B cell (primary cell): ENCODE results near the gene CPSF6. TPM values are rescaled to one million over a fixed set of nuclear protein-coding genes. Genes with fewer than 3 reads are reported as not detected.
A peak's percentile ranks its signal among the peaks of the same experiment; 100 is the strongest.

Experiments used
- ATAC-seq: fragments of 200-7000 bp; cut with Tn5 transposase; one replicate; pipeline ENCODE4 v1.10.0; 2021; ENCODE audit warnings: low read depth, mild to moderate bottlenecking, moderate number of reproducible peaks, moderate library complexity
- CTCF ChIA-PET: fragments of 350-600 bp; sonication (Branson Sonifier 250); formaldehyde crosslinking; loops from one replicate; lab custom pipeline; 2021; ENCODE audit warnings: antibody characterized with exemption, inconsistent platforms; lab: Charles Lee
- POLR2A ChIA-PET: fragments of 350-600 bp; sonication (Branson Sonifier 250); formaldehyde crosslinking; loops from one replicate; lab custom pipeline; 2021; ENCODE audit warnings: antibody characterized with exemption; lab: Charles Lee
- DNase-seq: peaks from one replicate; pipeline ENCODE4 v3.0.0; 2013
- H2AFZ ChIP-seq: 2 replicates; pipeline ENCODE4 v1.6.1; 2012; ENCODE audit warnings: mild to moderate bottlenecking, low read depth, low read length; ENCODE audit not compliant: insufficient read depth, poor library complexity, severe bottlenecking
- H3K27ac ChIP-seq, 2 donors: 1 replicate in 1 of 2; 2 replicates in 1 of 2; pipeline ENCODE4 v1.5.1; 2012 to 2013; ENCODE audit warnings: low read length in 2 of 2, mild to moderate bottlenecking in 2 of 2, moderate library complexity in 1 of 2
- H3K27me3 ChIP-seq, 4 experiments: fragments of 200-600 bp in 1 of 4; sonication (generic) in 1 of 4; replicated peaks in 1 of 4; 1 replicate in 2 of 4; 2 replicates in 2 of 4; pipeline versions ENCODE4 v1.6.1 to v1.7.0; 2013 to 2016; ENCODE audit warnings: low read length in 3 of 4, mild to moderate bottlenecking in 2 of 4, mixed read lengths in 1 of 4, moderate library complexity in 1 of 4; ENCODE audit not compliant: insufficient read depth in 4 of 4, control insufficient read depth in 3 of 4; ENCODE audit errors: control extremely low read depth in 1 of 4
- H3K36me3 ChIP-seq, 2 experiments: replicated peaks in 1 of 2; 1 replicate in 1 of 2; 2 replicates in 1 of 2; pipeline versions ENCODE4 v1.6.1 to v1.7.1; 2013; ENCODE audit warnings: low read length in 1 of 2; ENCODE audit not compliant: insufficient read depth in 2 of 2, control insufficient read depth in 1 of 2; ENCODE audit errors: control extremely low read depth in 1 of 2, extremely low read depth in 1 of 2
- H3K4me1 ChIP-seq, 2 donors: fragments of 200-600 bp in 1 of 2; sonication (generic) in 1 of 2; 1 replicate in 1 of 2; 2 replicates in 1 of 2; pipeline versions ENCODE4 v1.5.1 to v1.6.1; 2013 to 2017; ENCODE audit warnings: low read length in 2 of 2; ENCODE audit not compliant: control insufficient read depth in 2 of 2, insufficient read depth in 2 of 2
- H3K4me2 ChIP-seq: replicated peaks from 2 replicates; pipeline ENCODE3; 2012; ENCODE audit warnings: mild to moderate bottlenecking, low read depth, low read length; ENCODE audit not compliant: poor library complexity, severe bottlenecking
- H3K4me3 ChIP-seq, 5 experiments: fragments of 200-600 bp in 1 of 5; sonication (generic) in 1 of 5; 1 replicate in 3 of 5; 2 replicates in 2 of 5; pipeline versions ENCODE4 v1.5.1 to v1.7.0; 2011 to 2016; ENCODE audit warnings: low read length in 4 of 5, mild to moderate bottlenecking in 4 of 5, low read depth in 2 of 5, control low read depth in 1 of 5, moderate library complexity in 1 of 5; ENCODE audit not compliant: insufficient read depth in 1 of 5; ENCODE audit errors: control extremely low read depth in 1 of 5, extremely low read depth in 1 of 5
- H3K79me2 ChIP-seq: fragments of 200-600 bp; sonication (generic); one replicate; pipeline ENCODE4 v1.6.0; 2016; ENCODE audit warnings: low read length; ENCODE audit not compliant: control insufficient read depth, insufficient read depth
- H3K9ac ChIP-seq: fragments of 200-600 bp; sonication (generic); 2 replicates; pipeline ENCODE4 v1.6.1; 2017; ENCODE audit warnings: mild to moderate bottlenecking, low read length, moderate library complexity
- H3K9me3 ChIP-seq, 3 donors: one replicate each; pipeline versions ENCODE4 v1.6.1 to v1.7.1; 2013; ENCODE audit warnings: low read length in 2 of 3; ENCODE audit not compliant: control insufficient read depth in 2 of 3, insufficient read depth in 1 of 3; ENCODE audit errors: control extremely low read depth in 1 of 3
- H4K20me1 ChIP-seq: 2 replicates; pipeline ENCODE4 v1.6.0; 2012; ENCODE audit warnings: mild to moderate bottlenecking, low read length; ENCODE audit not compliant: insufficient read depth, control insufficient read depth, poor library complexity, severe bottlenecking
- H3K27ac Mint-ChIP-seq: one replicate; pipeline ENCODE4 v1.8.0; 2021; ENCODE audit warnings: mixed read lengths
- H3K27me3 Mint-ChIP-seq: one replicate; pipeline ENCODE4 v1.8.0; 2021; ENCODE audit warnings: mixed read lengths
- H3K4me1 Mint-ChIP-seq: one replicate; pipeline ENCODE4 v1.8.0; 2021; ENCODE audit warnings: mixed read lengths
- H3K4me3 Mint-ChIP-seq: one replicate; pipeline ENCODE4 v1.8.0; 2021; ENCODE audit warnings: mixed read lengths
- H3K9me3 Mint-ChIP-seq: one replicate; pipeline ENCODE4 v1.8.0; 2022; ENCODE audit warnings: mixed read lengths; ENCODE audit not compliant: insufficient read depth
- EZH2 ChIP-seq: IDR thresholded peaks from 2 replicates; pipeline ENCODE4 v1.6.1; 2012; ENCODE audit warnings: borderline replicate concordance, low read depth, mild to moderate bottlenecking, moderate library complexity, low read length; ENCODE audit not compliant: insufficient read depth, poor library complexity, severe bottlenecking
- WGBS: methylation state at CpG from one replicate; pipeline ENCODE4 v1.1.5; 2013; ENCODE audit warnings: missing lambda C conversion rate; ENCODE audit not compliant: insufficient coverage; 5-methylcytosine and 5-hydroxymethylcytosine counted together
- intact Hi-C: fragments of 100-400 bp; cut with micrococcal nuclease; formaldehyde crosslinking; loops from one replicate; pipeline ENCODE4 v1.10.0; 2022
- polyA plus RNA-seq: library from polyadenylated mRNA; depleted of rRNA; stranded (reverse); fragments of >200 nt; gene quantifications from 2 replicates; pipeline ENCODE4 v1.2.3, GENCODE V29; 2012
- total RNA-seq, 2 donors: library from RNA; stranded (reverse); fragments of 120-200 nt in 1 of 2; gene quantifications; 1 replicate in 1 of 2; 2 replicates in 1 of 2; pipeline versions ENCODE4 v1.2.3 to v1.2.4, GENCODE V29; 2013 to 2022
- TF ChIP-seq, protein P1 (sequence below): fragments of 200-600 bp; IDR thresholded peaks from one replicate; pipeline ENCODE4 v1.8.0; 2022; ENCODE audit warnings: antibody characterized with exemption, mild to moderate bottlenecking

Gene CPSF6
- total and polyA plus RNA-seq, 2 donors (not counting 1 experiment from before 2014, with no cell fraction given) = 22.3 to 108 TPM

DNA sequence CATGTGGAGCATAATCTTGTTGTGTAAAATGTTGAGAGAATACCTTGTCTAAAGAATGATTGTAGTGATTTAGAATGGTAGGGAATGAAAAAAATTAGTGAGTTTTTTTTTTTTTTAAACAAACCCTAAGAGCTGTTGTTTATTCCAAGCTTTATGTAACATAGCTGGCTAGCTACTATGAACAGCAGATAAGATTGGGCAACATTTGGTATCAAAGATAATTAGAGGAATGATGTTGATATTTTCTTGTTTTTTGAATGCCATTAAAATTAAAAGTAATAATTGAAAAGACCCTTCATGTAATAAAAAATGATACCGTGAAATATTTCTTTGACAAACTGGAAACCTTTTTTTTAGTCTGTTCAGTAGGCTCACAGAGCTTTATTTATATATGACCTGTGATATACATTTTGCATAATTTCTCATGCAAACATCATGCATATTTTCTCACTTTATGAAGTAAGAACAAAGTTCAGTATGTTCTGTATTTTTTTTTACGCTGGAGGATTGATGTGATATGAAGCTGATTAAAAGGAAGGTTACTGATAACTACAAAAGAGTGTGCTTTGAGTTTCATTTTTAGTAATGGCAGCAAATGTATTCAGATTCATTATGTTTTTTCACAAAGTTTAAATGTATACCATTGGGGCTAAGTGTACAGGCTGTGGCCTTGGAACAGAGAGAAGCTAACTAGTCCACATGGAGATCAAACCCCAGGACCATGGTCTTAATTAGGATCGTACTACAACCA lies 8.1 kb downstream of the CPSF6 start:
- Histone ChIP-seq H3K27ac (peak overlapping the region in 1 of 2 donors; percentile 24), H3K79me2 (peaks cover 87% of the 10 kb centered on the region), H4K20me1 (peaks cover 41% of the 10 kb centered on the region), H3K4me3 (no peak overlapping the region), H3K27me3 (no peaks in the 10 kb centered on the region), H3K4me2 (no peak overlapping the region), H2AFZ (no peak overlapping the region), H3K9ac (no peak overlapping the region), H3K4me1 (peaks cover 22 to 33% of the 10 kb centered on the region in 2 donors), H3K9me3 (no peaks in the 10 kb centered on the region), H3K36me3 (no peaks in the 10 kb centered on the region)
- Mint-ChIP-seq H3K4me3 (peak overlapping the region; percentile 11), H3K27me3 (no peaks in the 10 kb centered on the region), H3K4me1 (peaks cover 75% of the 10 kb centered on the region), H3K9me3 (no peaks in the 10 kb centered on the region), H3K27ac (no peak overlapping the region)
- DNase-seq (no peak), ATAC-seq (no peak)
- ChIA-PET CTCF (interaction anchor here (0.7 to 1.8 kb wide), 4 partner anchors 10 to 324 kb away, joined by 3 to 6 read pairs (median 4); no protein-coding TSS in a partner anchor), POLR2A (no interaction called here)
- no CpG with 5 or more reads among the region's 3 CpGs for WGBS
- TF ChIP-seq, protein P1, sequence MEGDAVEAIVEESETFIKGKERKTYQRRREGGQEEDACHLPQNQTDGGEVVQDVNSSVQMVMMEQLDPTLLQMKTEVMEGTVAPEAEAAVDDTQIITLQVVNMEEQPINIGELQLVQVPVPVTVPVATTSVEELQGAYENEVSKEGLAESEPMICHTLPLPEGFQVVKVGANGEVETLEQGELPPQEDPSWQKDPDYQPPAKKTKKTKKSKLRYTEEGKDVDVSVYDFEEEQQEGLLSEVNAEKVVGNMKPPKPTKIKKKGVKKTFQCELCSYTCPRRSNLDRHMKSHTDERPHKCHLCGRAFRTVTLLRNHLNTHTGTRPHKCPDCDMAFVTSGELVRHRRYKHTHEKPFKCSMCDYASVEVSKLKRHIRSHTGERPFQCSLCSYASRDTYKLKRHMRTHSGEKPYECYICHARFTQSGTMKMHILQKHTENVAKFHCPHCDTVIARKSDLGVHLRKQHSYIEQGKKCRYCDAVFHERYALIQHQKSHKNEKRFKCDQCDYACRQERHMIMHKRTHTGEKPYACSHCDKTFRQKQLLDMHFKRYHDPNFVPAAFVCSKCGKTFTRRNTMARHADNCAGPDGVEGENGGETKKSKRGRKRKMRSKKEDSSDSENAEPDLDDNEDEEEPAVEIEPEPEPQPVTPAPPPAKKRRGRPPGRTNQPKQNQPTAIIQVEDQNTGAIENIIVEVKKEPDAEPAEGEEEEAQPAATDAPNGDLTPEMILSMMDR = no peak
- no peak for TF ChIP-seq EZH2
- intact Hi-C loops = loop anchor here (5.0 to 10.0 kb wide), 2 partner anchors 87 to 320 kb away; no protein-coding TSS in a partner anchor

DNA sequence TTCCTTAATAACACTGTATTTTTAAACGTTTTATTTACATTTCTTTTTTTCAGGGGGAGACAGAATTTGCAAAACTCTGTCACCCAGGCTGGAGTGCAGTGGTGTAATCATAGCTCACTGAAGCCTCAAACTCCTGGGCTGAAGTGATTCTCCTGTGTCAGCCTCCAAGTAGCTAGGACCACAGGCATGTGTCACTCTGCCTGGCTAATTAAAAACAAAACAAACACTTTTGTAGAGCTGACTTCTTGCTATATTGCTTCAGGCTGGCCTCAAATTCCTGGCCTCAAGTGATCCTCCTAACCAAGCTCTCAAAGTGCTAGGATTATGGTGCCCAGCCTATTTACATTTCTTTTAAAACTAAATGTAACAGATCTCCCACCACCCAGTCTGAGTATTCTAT lies 12.7 kb downstream of the CPSF6 start:
- Histone ChIP-seq H3K27ac (peak overlapping the region in 1 of 2 donors; percentile 43), H3K4me1 (peaks cover 4 to 19% of the 10 kb centered on the region in 2 donors), H3K9me3 (no peaks in the 10 kb centered on the region), H3K4me2 (no peak overlapping the region), H3K36me3 (peaks cover 2 to 16% of the 10 kb centered on the region in 2 experiments), H3K27me3 (no peaks in the 10 kb centered on the region), H4K20me1 (peaks cover 19% of the 10 kb centered on the region), H3K4me3 (no peak overlapping the region), H3K79me2 (peaks cover 73% of the 10 kb centered on the region), H3K9ac (no peak overlapping the region), H2AFZ (no peak overlapping the region)
- Mint-ChIP-seq H3K4me3 (no peak overlapping the region), H3K4me1 (peaks cover 54% of the 10 kb centered on the region), H3K27ac (peak overlapping the region; percentile 56), H3K27me3 (no peaks in the 10 kb centered on the region), H3K9me3 (no peaks in the 10 kb centered on the region)
- 33% methylated on average over 1 of the region's 1 CpG for WGBS
- ChIA-PET POLR2A (no interaction called here), CTCF (interaction anchor here (1.4 to 3.6 kb wide), 3 partner anchors 10 to 382 kb away, joined by 3 to 84 read pairs (median 18); no protein-coding TSS in a partner anchor)
- no peak for TF ChIP-seq EZH2
- TF ChIP-seq, protein P1 = no peak
- DNase-seq (no peak), ATAC-seq (no peak)
- intact Hi-C loops = loop anchor here (1.0 kb wide), 1 partner anchor 12 kb away; no protein-coding TSS in a partner anchor
